K562 (cell line): ENCODE measurements around the gene MAGI2. TPM values are rescaled to one million over a fixed set of nuclear protein-coding genes. Genes with fewer than 3 reads are reported as not detected.

Experiments used
- ATAC-seq: fragments of 200-7000 bp; cut with Tn5 transposase; 3 replicates; pipeline ENCODE4 v1.9.1; 2020; ENCODE audit warnings: moderate library complexity
- BruUV-seq: library from RNA; stranded (reverse); fragments of 400-500 nt; replicated peaks from 2 replicates; lab custom pipeline; 2021; lab: Mats Ljungman, UMichigan
- CTCF ChIA-PET: fragments of 300-600 bp; formaldehyde crosslinking; extraction: SDS; loops from one replicate; lab custom pipeline; 2021; ENCODE audit warnings: low intra/inter-chr PET ratio; lab: Yijun Ruan, JAX
- POLR2A ChIA-PET: fragments of 300-600, 350-650 bp; sonication (Branson Sonifier 250); formaldehyde crosslinking; extraction: SDS; loops from one replicate; lab custom pipeline; 2021; ENCODE audit warnings: antibody characterized with exemption, inconsistent platforms; lab: Yijun Ruan, JAX
- DNase-seq, 4 experiments: peaks; one replicate each; pipeline versions ENCODE4 v3.0.0 to v3.0.0-alpha.2; 2011 to 2018; ENCODE audit warnings: low spot score in 3 of 4, mixed read lengths in 3 of 4; ENCODE audit errors: extremely low read depth in 1 of 4
- FAIRE-seq: peaks from 2 replicates; lab custom pipeline; 2011; peaks lifted over from hg19 to GRCh38; lab: Jason Lieb, UNC
- H2AFZ ChIP-seq: 2 replicates; pipeline ENCODE4 v1.6.0; 2011; ENCODE audit warnings: low read depth, low read length, control low read depth, inconsistent platforms
- H3K27ac ChIP-seq: fragments of 200-600 bp; 3 replicates; pipeline ENCODE4 v1.8.0; 2011; ENCODE audit warnings: low read depth, mild to moderate bottlenecking, control low read depth, inconsistent platforms, low read length, moderate library complexity, mixed read lengths; ENCODE audit errors: extremely low read depth
- H3K27me3 ChIP-seq, 2 experiments: fragments of 300-600 bp in 1 of 2; 2 replicates in 1 of 2; 3 replicates in 1 of 2; pipeline versions ENCODE4 v1.6.0 to v1.8.0; 2011; ENCODE audit warnings: inconsistent platforms in 2 of 2, low read length in 2 of 2, mild to moderate bottlenecking in 1 of 2, mixed read lengths in 1 of 2, moderate library complexity in 1 of 2; ENCODE audit not compliant: control insufficient read depth in 2 of 2, insufficient read depth in 2 of 2
- H3K36me3 ChIP-seq: fragments of 300-600 bp; 3 replicates; pipeline ENCODE4 v1.8.0; 2011; ENCODE audit warnings: mild to moderate bottlenecking, low read length, inconsistent platforms; ENCODE audit not compliant: control insufficient read depth, insufficient read depth
- H3K4me1 ChIP-seq, 2 experiments: fragments of 200-600 bp in 1 of 2; replicated peaks in 1 of 2; 2 replicates in 1 of 2; 3 replicates in 1 of 2; pipeline versions ENCODE4 v1.5.1 to v1.8.0; 2011; ENCODE audit warnings: inconsistent platforms in 2 of 2, low read length in 2 of 2, mild to moderate bottlenecking in 1 of 2, mixed read lengths in 1 of 2, moderate library complexity in 1 of 2; ENCODE audit not compliant: control insufficient read depth in 2 of 2, insufficient read depth in 2 of 2
- H3K4me2 ChIP-seq: 2 replicates; pipeline ENCODE4 v1.6.1; 2011; ENCODE audit warnings: low read length, control low read depth, inconsistent platforms, mixed read lengths; ENCODE audit not compliant: insufficient read depth
- H3K4me3 ChIP-seq: fragments of 200-600 bp; sonication (generic), shearing (Covaris generic); 2 replicates; pipeline ENCODE4 v1.5.1; 2016; ENCODE audit warnings: control low read depth, inconsistent platforms
- H3K79me2 ChIP-seq: fragments of 200-600 bp; 3 replicates; pipeline ENCODE4 v1.8.0; 2011; ENCODE audit warnings: low read length, inconsistent platforms; ENCODE audit not compliant: control insufficient read depth, insufficient read depth
- H3K9ac ChIP-seq, 2 experiments: 2 replicates each; pipeline versions ENCODE4 v1.6.0 to v1.6.1; 2011; ENCODE audit warnings: low read depth in 2 of 2, low read length in 2 of 2, control low read depth in 1 of 2, inconsistent platforms in 1 of 2, mild to moderate bottlenecking in 1 of 2, mixed read lengths in 1 of 2; ENCODE audit not compliant: insufficient read depth in 1 of 2
- H3K9me1 ChIP-seq: one replicate; pipeline ENCODE4 v1.6.0; 2011; ENCODE audit warnings: inconsistent platforms, mild to moderate bottlenecking, low read length, moderate library complexity; ENCODE audit not compliant: control insufficient read depth, insufficient read depth
- H3K9me3 ChIP-seq: replicated peaks from 2 replicates; pipeline ENCODE4 v1.5.1; 2011; ENCODE audit warnings: low read depth, low read length, inconsistent platforms; ENCODE audit not compliant: control insufficient read depth, insufficient read depth
- H4K20me1 ChIP-seq: replicated peaks from 2 replicates; pipeline ENCODE4 v1.6.1; 2011; ENCODE audit warnings: low read length, inconsistent platforms, mixed read lengths; ENCODE audit not compliant: control insufficient read depth, insufficient read depth
- CBX1 ChIP-seq: sonication (generic); IDR thresholded peaks from 2 replicates; pipeline ENCODE4 v1.6.1; 2016; ENCODE audit warnings: antibody characterized with exemption, low read depth, mild to moderate bottlenecking
- CHD2 ChIP-seq: IDR thresholded peaks from 2 replicates; pipeline ENCODE4 v1.6.1; 2011; ENCODE audit warnings: low read depth, low read length
- CXXC5 ChIP-seq: fragments of 250-450 bp; sonication (Bioruptor Pico); IDR thresholded peaks from 2 replicates; pipeline ENCODE4 v1.8.0; 2022; ENCODE audit warnings: inconsistent platforms, mild to moderate bottlenecking, moderate library complexity
- FOXK1 ChIP-seq: sonication (generic); formaldehyde crosslinking; IDR thresholded peaks from 2 replicates; pipeline ENCODE4 v1.8.0; 2022; ENCODE audit warnings: missing genetic modification reagents, mild to moderate bottlenecking, borderline replicate concordance
- GABPB2 ChIP-seq: fragments of 250-450 bp; sonication (Bioruptor Pico); conservative IDR thresholded peaks from 2 replicates; pipeline ENCODE4 v1.5.1; 2021; ENCODE audit warnings: mild to moderate bottlenecking
- MAFG ChIP-seq: fragments of 450-650 bp; conservative IDR thresholded peaks from 2 replicates; pipeline ENCODE4 v1.6.1; 2016; ENCODE audit warnings: missing genetic modification characterization, missing compliant biosample characterization
- NCOA1 ChIP-seq: fragments of 450-650 bp; IDR thresholded peaks from 2 replicates; pipeline ENCODE4 v1.6.1; 2016; ENCODE audit warnings: low read depth
- NCOA6 ChIP-seq: fragments of 450-650 bp; IDR thresholded peaks from 2 replicates; pipeline ENCODE4 v1.6.1; 2017; ENCODE audit warnings: mild to moderate bottlenecking
- NFE2L1 ChIP-seq: fragments of 450-650 bp; IDR thresholded peaks from 2 replicates; pipeline ENCODE4 v1.6.1; 2016; ENCODE audit warnings: missing genetic modification characterization, low read depth, mild to moderate bottlenecking, missing compliant biosample characterization, moderate library complexity, borderline replicate concordance
- RBBP5 ChIP-seq: fragments of 200-600 bp; sonication (generic); IDR thresholded peaks from 2 replicates; pipeline ENCODE4 v1.6.1; 2012; ENCODE audit warnings: borderline replicate concordance, mild to moderate bottlenecking, low read length, control low read depth, inconsistent platforms; ENCODE audit not compliant: insufficient read depth, poor library complexity, severe bottlenecking
- SIN3A ChIP-seq, 2 experiments: fragments of 150-350 bp in 1 of 2; IDR thresholded peaks; 2 replicates each; pipeline ENCODE4 v1.6.1; 2011 to 2016; ENCODE audit warnings: borderline replicate concordance in 2 of 2, low read depth in 2 of 2, low read length in 2 of 2, mild to moderate bottlenecking in 2 of 2, moderate library complexity in 2 of 2; ENCODE audit not compliant: control insufficient read depth in 1 of 2
- ZNF184 ChIP-seq: sonication (generic); formaldehyde crosslinking; IDR thresholded peaks from 2 replicates; pipeline ENCODE4 v1.5.0; 2020; ENCODE audit warnings: missing genetic modification reagents
- ZNF384 ChIP-seq: IDR thresholded peaks from 2 replicates; pipeline ENCODE4 v1.6.1; 2012; ENCODE audit warnings: low read depth, low read length, improper control_type of control experiment
- WGBS: fragments of 100-300 bp; shearing (Covaris generic); methylation state at CpG from one replicate; pipeline ENCODE4 v1.1.6; 2016; ENCODE audit warnings: low coverage, mixed read lengths; ENCODE audit not compliant: insufficient coverage; ENCODE audit errors: missing lambda C conversion rate; 5-methylcytosine and 5-hydroxymethylcytosine counted together
- in situ Hi-C: fragments of 300-500 bp; cut with MboI; formaldehyde crosslinking; loops from 4 replicates; pipeline ENCODE4 v1.15.0; 2018; ENCODE audit warnings: inconsistent platforms, mixed read lengths
- intact Hi-C: fragments of 100-400 bp; cut with micrococcal nuclease; formaldehyde crosslinking; loops from 2 replicates; pipeline ENCODE4 v1.14.2; 2022
- polyA plus RNA-seq, 8 experiments: library from polyadenylated mRNA; depleted of rRNA in 4 of 8; stranded (reverse) in 5 of 8; unstranded in 3 of 8; fragments of >200 nt; fragmentation: Nextera tagmentation in 2 of 8; fragmentation: Illumina TruSeq in 1 of 8; extraction: Ambion mirVana in 2 of 8; extraction: Trizol in 1 of 8; gene quantifications; 2 replicates each; pipeline versions ENCODE4 v1.2.1 to v1.2.3, GENCODE V29; 2011 to 2014; ENCODE audit warnings: inconsistent platforms in 1 of 8, missing spikeins in 1 of 8
- total RNA-seq, 7 experiments: library from RNA; depleted of rRNA in 6 of 7; stranded (reverse); fragments of >200 nt in 6 of 7; fragmentation: Illumina TruSeq in 2 of 7; extraction: Trizol in 2 of 7; gene quantifications; 2 replicates each; pipeline versions ENCODE4 v1.2.1 to v1.2.3, GENCODE V29; 2011 to 2021; ENCODE audit warnings: low replicate concordance in 1 of 7
- TF ChIP-seq, protein P1 (sequence below): sonication (generic); IDR thresholded peaks from 2 replicates; pipeline ENCODE4 v1.6.1; 2016

The MAGI2 gene
- total and polyA plus RNA-seq, 9 of the 15 experiments (the other 6 are each of a cell fraction or from before 2014, with no cell fraction given), result 0.27 to 1.4 (median 0.70) TPM

DNA sequence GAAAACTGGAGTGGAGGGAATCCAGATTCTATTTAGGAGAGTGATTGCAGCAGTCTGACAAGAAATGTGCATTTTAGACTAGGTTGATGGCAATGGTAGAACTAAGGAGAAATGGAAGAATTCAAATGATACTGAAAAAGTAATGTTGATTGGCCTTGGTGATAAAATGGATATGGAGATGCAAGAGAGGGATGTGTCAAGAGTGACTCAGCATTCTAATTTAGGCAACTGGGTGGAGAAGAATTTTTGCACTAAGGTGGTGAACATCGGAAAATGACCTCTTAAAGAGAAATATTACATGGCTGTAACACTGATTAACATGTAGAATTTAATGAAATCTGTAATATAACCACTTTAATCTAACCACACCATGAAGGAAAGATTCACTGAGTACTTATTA is 848.3 kb downstream of the MAGI2 start:
- no peaks in the 10 kb centered on the region for H3K9me3 ChIP-seq
- no peaks in the 10 kb centered on the region for H3K9me1 ChIP-seq
- BruUV-seq, result no TSS peak
- WGBS, result 7% methylated on average over 1 of the region's 1 CpG
- intact Hi-C loops (no loop called here), in situ Hi-C loops (no loop called here)
- no peak overlapping the region for H3K4me2 ChIP-seq
- CTCF ChIA-PET, result no interaction called here
- H3K36me3 ChIP-seq, result no peaks in the 10 kb centered on the region
- H3K4me3 ChIP-seq, result no peak overlapping the region
- H3K27me3 ChIP-seq, result no peaks in the 10 kb centered on the region
- H3K27ac ChIP-seq, result no peak overlapping the region
- no peak overlapping the region for H2AFZ ChIP-seq
- ATAC-seq (no peak), FAIRE-seq (no peak)
- TF ChIP-seq MAFG (tag) (0 out of 2 replicates have a peak, but pooled peaks have one; percentile 28), CHD2 (no peak)
- TF ChIP-seq, all 486 proteins: peak for 1
- Histone ChIP-seq H3K9ac (no peak overlapping the region), H3K4me1 (no peaks in the 10 kb centered on the region), H3K79me2 (no peaks in the 10 kb centered on the region), H4K20me1 (no peaks in the 10 kb centered on the region)
- POLR2A ChIA-PET, result no interaction called here
- DNase-seq, result no peak

DNA sequence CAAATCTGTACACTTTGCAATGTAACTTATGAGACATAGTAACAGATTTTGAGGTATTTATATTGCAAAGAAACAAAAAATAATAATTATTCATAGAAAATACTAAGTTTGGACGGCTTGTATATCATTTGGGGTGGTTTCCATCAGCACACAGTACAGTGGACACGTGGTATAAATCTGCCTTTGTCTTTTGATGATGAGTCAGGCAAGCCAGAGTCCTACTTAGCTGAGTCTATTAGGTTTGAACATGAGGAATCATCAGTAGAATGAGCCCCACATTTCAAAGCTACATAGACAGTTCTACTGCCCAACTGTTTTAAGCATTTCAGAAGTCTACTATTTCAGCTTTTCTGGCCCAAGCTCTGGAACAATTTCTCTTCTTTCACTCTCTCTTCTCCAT is 851.7 kb downstream of the MAGI2 start:
- ChIA-PET CTCF (no interaction called here), POLR2A (interaction anchor here (0.7 kb wide), 1 partner anchor 186 kb away, joined by 3 read pairs; no protein-coding TSS in a partner anchor)
- WGBS, result 0% methylated on average over 2 of the region's 2 CpGs
- H3K79me2 ChIP-seq, result no peaks in the 10 kb centered on the region
- no peak overlapping the region for H3K4me3 ChIP-seq
- FAIRE-seq (no peak), DNase-seq (no peak), ATAC-seq (no peak)
- H3K9me1 ChIP-seq, result no peaks in the 10 kb centered on the region
- H3K4me1 ChIP-seq, result no peaks in the 10 kb centered on the region
- no peaks in the 10 kb centered on the region for H3K27me3 ChIP-seq
- no peak overlapping the region for H3K4me2 ChIP-seq
- no peaks in the 10 kb centered on the region for H3K36me3 ChIP-seq
- BruUV-seq, result no TSS peak
- intact Hi-C loops (no loop called here), in situ Hi-C loops (no loop called here)
- H4K20me1 ChIP-seq, result no peaks in the 10 kb centered on the region
- H3K27ac ChIP-seq, result no peak overlapping the region
- H2AFZ ChIP-seq, result no peak overlapping the region
- H3K9ac ChIP-seq, result no peak overlapping the region
- H3K9me3 ChIP-seq, result no peaks in the 10 kb centered on the region
- no peak for TF ChIP-seq ZNF384
- no peak for TF ChIP-seq NFE2L1 (tag)
- TF ChIP-seq, protein P1, sequence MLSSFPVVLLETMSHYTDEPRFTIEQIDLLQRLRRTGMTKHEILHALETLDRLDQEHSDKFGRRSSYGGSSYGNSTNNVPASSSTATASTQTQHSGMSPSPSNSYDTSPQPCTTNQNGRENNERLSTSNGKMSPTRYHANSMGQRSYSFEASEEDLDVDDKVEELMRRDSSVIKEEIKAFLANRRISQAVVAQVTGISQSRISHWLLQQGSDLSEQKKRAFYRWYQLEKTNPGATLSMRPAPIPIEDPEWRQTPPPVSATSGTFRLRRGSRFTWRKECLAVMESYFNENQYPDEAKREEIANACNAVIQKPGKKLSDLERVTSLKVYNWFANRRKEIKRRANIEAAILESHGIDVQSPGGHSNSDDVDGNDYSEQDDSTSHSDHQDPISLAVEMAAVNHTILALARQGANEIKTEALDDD, result no peak
- TF ChIP-seq NCOA1, result no peak
- no peak for TF ChIP-seq SIN3A (IDR thresholded peaks at IDR 0.05; ENCODE audit: borderline replicate concordance in 2 of 2, control insufficient read depth in 1 of 2, low read depth in 2 of 2, low read length in 2 of 2)
- TF ChIP-seq CBX1, result no peak
- TF ChIP-seq ZNF184, result no peak
- no peak for TF ChIP-seq RBBP5
- no peak for TF ChIP-seq FOXK1
- TF ChIP-seq CXXC5 (CRISPR knock-in tag), result no peak
- TF ChIP-seq GABPB2 (CRISPR knock-in tag), result no peak
- TF ChIP-seq NCOA6, result no peak
